ENCODE data around the gene AGBL4.

DNA sequence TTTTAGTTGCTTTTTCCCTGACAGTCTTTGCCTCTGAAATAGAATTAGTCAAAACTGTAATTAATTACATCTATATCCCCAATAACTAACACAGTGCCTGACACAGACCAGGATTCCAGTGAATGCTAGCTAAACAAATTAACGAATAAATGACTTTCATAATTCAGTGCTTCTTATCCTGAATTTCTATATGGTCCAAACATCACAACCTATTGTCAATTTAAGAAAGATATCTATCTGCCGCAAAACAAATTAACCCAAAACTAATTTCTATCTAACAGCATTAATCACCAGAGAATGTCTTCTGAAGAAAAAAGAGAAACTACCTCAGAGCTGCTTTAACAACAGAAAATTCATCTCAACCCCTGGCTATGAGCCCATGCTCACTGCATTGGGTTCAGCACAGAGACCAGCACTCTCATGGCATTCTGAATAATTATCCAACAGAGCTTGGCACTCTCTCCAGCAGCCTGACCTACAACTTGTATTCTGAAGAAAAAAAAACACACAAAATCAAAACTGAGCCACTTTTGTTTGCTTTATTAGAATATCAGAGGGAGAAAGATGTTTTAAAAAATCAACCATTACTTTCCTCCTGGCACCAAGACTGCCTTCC is 699.7 kb downstream of the AGBL4 start:
- TF ChIP-seq, protein P1, sequence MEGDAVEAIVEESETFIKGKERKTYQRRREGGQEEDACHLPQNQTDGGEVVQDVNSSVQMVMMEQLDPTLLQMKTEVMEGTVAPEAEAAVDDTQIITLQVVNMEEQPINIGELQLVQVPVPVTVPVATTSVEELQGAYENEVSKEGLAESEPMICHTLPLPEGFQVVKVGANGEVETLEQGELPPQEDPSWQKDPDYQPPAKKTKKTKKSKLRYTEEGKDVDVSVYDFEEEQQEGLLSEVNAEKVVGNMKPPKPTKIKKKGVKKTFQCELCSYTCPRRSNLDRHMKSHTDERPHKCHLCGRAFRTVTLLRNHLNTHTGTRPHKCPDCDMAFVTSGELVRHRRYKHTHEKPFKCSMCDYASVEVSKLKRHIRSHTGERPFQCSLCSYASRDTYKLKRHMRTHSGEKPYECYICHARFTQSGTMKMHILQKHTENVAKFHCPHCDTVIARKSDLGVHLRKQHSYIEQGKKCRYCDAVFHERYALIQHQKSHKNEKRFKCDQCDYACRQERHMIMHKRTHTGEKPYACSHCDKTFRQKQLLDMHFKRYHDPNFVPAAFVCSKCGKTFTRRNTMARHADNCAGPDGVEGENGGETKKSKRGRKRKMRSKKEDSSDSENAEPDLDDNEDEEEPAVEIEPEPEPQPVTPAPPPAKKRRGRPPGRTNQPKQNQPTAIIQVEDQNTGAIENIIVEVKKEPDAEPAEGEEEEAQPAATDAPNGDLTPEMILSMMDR (IDR thresholded peaks at IDR 0.05; ENCODE audit: low read length), result no peak
- no peak for TF ChIP-seq EZH2 (IDR thresholded peaks at IDR 0.05; ENCODE audit: borderline replicate concordance, low read length)

All from OCI-LY1 (cell line).